CD14-positive monocyte (primary cell): ENCODE data around the gene PDAP1. TPM values are rescaled to one million over a fixed set of nuclear protein-coding genes. Genes with fewer than 3 reads are reported as not detected.
A peak's percentile ranks its signal among the peaks of the same experiment; 100 is the strongest.

Experiments
- DNase-seq, 3 donors: peaks; one replicate each; pipeline ENCODE4 v3.0.0-alpha.2; 2011 to 2022
- H2AFZ ChIP-seq: 2 replicates; pipeline ENCODE4 v1.6.0; 2012; ENCODE audit warnings: mild to moderate bottlenecking, low read depth, low read length, inconsistent platforms; ENCODE audit not compliant: insufficient read depth, poor library complexity, severe bottlenecking
- H3K27ac ChIP-seq, 2 donors: 1 replicate in 1 of 2; 2 replicates in 1 of 2; pipeline ENCODE4 v1.5.1; 2012 to 2013; ENCODE audit warnings: low read length in 2 of 2, control low read depth in 1 of 2, inconsistent platforms in 1 of 2, low read depth in 1 of 2, mild to moderate bottlenecking in 1 of 2
- H3K27me3 ChIP-seq, 2 donors: one replicate each; pipeline versions ENCODE4 v1.6.0 to v1.6.1; 2011 to 2013; ENCODE audit warnings: low read length in 2 of 2; ENCODE audit not compliant: control insufficient read depth in 2 of 2, insufficient read depth in 2 of 2
- H3K36me3 ChIP-seq, 2 donors: replicated peaks in 1 of 2; 1 replicate in 1 of 2; 2 replicates in 1 of 2; pipeline versions ENCODE4 v1.5.1 to v1.6.1; 2012 to 2013; ENCODE audit warnings: low read length in 2 of 2, control low read depth in 1 of 2, inconsistent platforms in 1 of 2, mild to moderate bottlenecking in 1 of 2; ENCODE audit not compliant: insufficient read depth in 2 of 2, control insufficient read depth in 1 of 2
- H3K4me1 ChIP-seq, 2 donors: 1 replicate in 1 of 2; 2 replicates in 1 of 2; pipeline versions ENCODE4 v1.5.1 to v1.6.1; 2012 to 2013; ENCODE audit warnings: low read length in 2 of 2, control low read depth in 1 of 2, inconsistent platforms in 1 of 2, mild to moderate bottlenecking in 1 of 2, moderate library complexity in 1 of 2; ENCODE audit not compliant: insufficient read depth in 2 of 2, control insufficient read depth in 1 of 2
- H3K4me2 ChIP-seq: replicated peaks from 2 replicates; pipeline ENCODE3; 2012; ENCODE audit warnings: low read length, moderate library complexity, mild to moderate bottlenecking; ENCODE audit not compliant: poor library complexity, severe bottlenecking; ENCODE audit errors: extremely low read depth
- H3K4me3 ChIP-seq, 3 experiments: fragments of 200-600 bp in 1 of 3; sonication (generic) in 1 of 3; replicated peaks in 1 of 3; 1 replicate in 2 of 3; 2 replicates in 1 of 3; pipeline ENCODE4 v1.5.1; 2011 to 2013; ENCODE audit warnings: low read length in 3 of 3, mild to moderate bottlenecking in 3 of 3, control low read depth in 2 of 3, low read depth in 2 of 3, inconsistent platforms in 1 of 3, moderate library complexity in 1 of 3
- H3K79me2 ChIP-seq: 2 replicates; pipeline ENCODE4 v1.6.0; 2012; ENCODE audit warnings: mild to moderate bottlenecking, control low read depth, inconsistent platforms, low read length, moderate library complexity; ENCODE audit not compliant: insufficient read depth
- H3K9ac ChIP-seq: 2 replicates; pipeline ENCODE4 v1.6.0; 2017; ENCODE audit warnings: low read length, mild to moderate bottlenecking; ENCODE audit not compliant: insufficient read depth, poor library complexity, severe bottlenecking
- H3K9me3 ChIP-seq, 2 donors: replicated peaks in 1 of 2; 1 replicate in 1 of 2; 2 replicates in 1 of 2; pipeline versions ENCODE4 v1.5.1 to v1.6.1; 2012 to 2013; ENCODE audit warnings: low read length in 2 of 2, control low read depth in 1 of 2; ENCODE audit not compliant: control insufficient read depth in 1 of 2, insufficient read depth in 1 of 2
- H4K20me1 ChIP-seq: 2 replicates; pipeline ENCODE4 v1.6.0; 2012; ENCODE audit warnings: mild to moderate bottlenecking, low read length, control low read depth, moderate library complexity; ENCODE audit not compliant: insufficient read depth
- H3K27ac Mint-ChIP-seq, 7 donors: one replicate each; pipeline ENCODE4 v1.8.0; 2020; ENCODE audit warnings: mild to moderate bottlenecking in 7 of 7, mixed read lengths in 7 of 7, moderate library complexity in 6 of 7, inconsistent platforms in 2 of 7
- H3K27me3 Mint-ChIP-seq, 3 donors: one replicate each; pipeline ENCODE4 v1.8.0; 2021 to 2022; ENCODE audit warnings: low read depth in 3 of 3, mild to moderate bottlenecking in 3 of 3, mixed read lengths in 3 of 3, moderate library complexity in 3 of 3, inconsistent platforms in 1 of 3
- H3K36me3 Mint-ChIP-seq, 2 donors: one replicate each; pipeline ENCODE4 v1.8.0; 2020; ENCODE audit warnings: mixed read lengths in 2 of 2, inconsistent platforms in 1 of 2, mild to moderate bottlenecking in 1 of 2
- H3K4me1 Mint-ChIP-seq: one replicate; pipeline ENCODE4 v1.8.0; 2020; ENCODE audit warnings: mild to moderate bottlenecking, mixed read lengths
- H3K4me3 Mint-ChIP-seq, 2 donors: one replicate each; pipeline ENCODE4 v1.8.0; 2020; ENCODE audit warnings: mild to moderate bottlenecking in 2 of 2, mixed read lengths in 2 of 2, moderate library complexity in 1 of 2
- H3K9me3 Mint-ChIP-seq, 7 donors: one replicate each; pipeline ENCODE4 v1.8.0; 2020 to 2022; ENCODE audit warnings: mixed read lengths in 7 of 7, mild to moderate bottlenecking in 6 of 7, moderate library complexity in 6 of 7, inconsistent platforms in 2 of 7
- WGBS: methylation state at CpG from one replicate; pipeline ENCODE4 v1.1.5; 2013; ENCODE audit warnings: missing lambda C conversion rate; ENCODE audit not compliant: insufficient coverage; 5-methylcytosine and 5-hydroxymethylcytosine counted together
- intact Hi-C, 2 donors: fragments of 100-400 bp; cut with micrococcal nuclease; formaldehyde crosslinking; loops; one replicate each; pipeline versions ENCODE4 v1.15.0 to v1.15.1; 2023
- polyA plus RNA-seq, 3 donors: library from polyadenylated mRNA; depleted of rRNA in 1 of 3; unstranded in 2 of 3; stranded (reverse) in 1 of 3; fragments of 300-500 nt in 2 of 3; fragments of >200 nt in 1 of 3; fragmentation: Illumina TruSeq in 2 of 3; gene quantifications; 1 replicate in 2 of 3; 2 replicates in 1 of 3; pipeline ENCODE4 v1.2.3, GENCODE V29; 2012 to 2021
- TF ChIP-seq, protein P1 (sequence below): fragments of 200-600 bp; IDR thresholded peaks from one replicate; pipeline ENCODE4 v1.8.0; 2022; ENCODE audit warnings: antibody characterized with exemption, mild to moderate bottlenecking

The PDAP1 gene
- polyA plus RNA-seq, 3 donors: 9.8 to 43.3 (median 16.2) TPM

DNA sequence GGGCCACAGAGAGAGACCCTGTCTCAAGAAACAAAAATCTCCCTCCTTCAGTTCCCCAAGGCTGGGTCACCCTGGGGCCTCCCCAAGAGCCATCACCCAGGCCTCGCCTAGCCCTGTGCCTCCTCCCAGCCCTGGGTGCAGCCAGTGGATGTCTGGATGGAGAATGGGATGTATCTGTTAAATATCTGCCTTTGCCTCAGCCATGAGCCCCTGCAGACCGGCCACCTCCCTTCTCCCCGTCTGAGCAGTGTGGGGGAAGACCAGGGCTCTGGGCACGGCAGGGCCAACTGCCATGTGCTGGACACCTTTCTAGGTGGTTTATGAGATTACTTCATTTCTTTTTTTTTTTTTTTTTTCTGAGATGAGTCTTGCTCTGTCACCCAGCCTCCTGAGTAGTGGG lies 23.9 kb downstream of the PDAP1 start:
- no peak overlapping the region for H3K4me3 ChIP-seq
- H3K79me2 ChIP-seq: peaks cover 97% of the 10 kb centered on the region
- H3K9me3 Mint-ChIP-seq: no peaks in the 10 kb centered on the region
- peaks cover 35 to 83% of the 10 kb centered on the region in 2 donors for H3K36me3 Mint-ChIP-seq
- TF ChIP-seq, protein P1, sequence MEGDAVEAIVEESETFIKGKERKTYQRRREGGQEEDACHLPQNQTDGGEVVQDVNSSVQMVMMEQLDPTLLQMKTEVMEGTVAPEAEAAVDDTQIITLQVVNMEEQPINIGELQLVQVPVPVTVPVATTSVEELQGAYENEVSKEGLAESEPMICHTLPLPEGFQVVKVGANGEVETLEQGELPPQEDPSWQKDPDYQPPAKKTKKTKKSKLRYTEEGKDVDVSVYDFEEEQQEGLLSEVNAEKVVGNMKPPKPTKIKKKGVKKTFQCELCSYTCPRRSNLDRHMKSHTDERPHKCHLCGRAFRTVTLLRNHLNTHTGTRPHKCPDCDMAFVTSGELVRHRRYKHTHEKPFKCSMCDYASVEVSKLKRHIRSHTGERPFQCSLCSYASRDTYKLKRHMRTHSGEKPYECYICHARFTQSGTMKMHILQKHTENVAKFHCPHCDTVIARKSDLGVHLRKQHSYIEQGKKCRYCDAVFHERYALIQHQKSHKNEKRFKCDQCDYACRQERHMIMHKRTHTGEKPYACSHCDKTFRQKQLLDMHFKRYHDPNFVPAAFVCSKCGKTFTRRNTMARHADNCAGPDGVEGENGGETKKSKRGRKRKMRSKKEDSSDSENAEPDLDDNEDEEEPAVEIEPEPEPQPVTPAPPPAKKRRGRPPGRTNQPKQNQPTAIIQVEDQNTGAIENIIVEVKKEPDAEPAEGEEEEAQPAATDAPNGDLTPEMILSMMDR: no peak
- intact Hi-C loops: no loop called here
- peak overlapping the region; percentile 59 to 74 for H3K27ac ChIP-seq
- H3K4me1 ChIP-seq: peaks cover 52 to 73% of the 10 kb centered on the region in 2 donors
- peak overlapping the region; percentile 71 to 92 (median 84) for H3K27ac Mint-ChIP-seq
- peaks cover 68 to 78% of the 10 kb centered on the region in 2 donors for H3K36me3 ChIP-seq
- DNase-seq: no peak
- H3K9ac ChIP-seq: peak overlapping the region; percentile 43
- H2AFZ ChIP-seq: no peak overlapping the region
- H3K27me3 Mint-ChIP-seq: peaks cover 0 to 3% (median 0%) of the 10 kb centered on the region in 3 donors
- no peaks in the 10 kb centered on the region for H3K27me3 ChIP-seq
- H3K4me3 Mint-ChIP-seq: no peak overlapping the region
- peaks cover 54% of the 10 kb centered on the region for H3K4me1 Mint-ChIP-seq
- no peak overlapping the region for H3K4me2 ChIP-seq
- WGBS: no CpG with 5 or more reads among the region's 4 CpGs
- no peaks in the 10 kb centered on the region for H3K9me3 ChIP-seq
- H4K20me1 ChIP-seq: peaks cover 98% of the 10 kb centered on the region

DNA sequence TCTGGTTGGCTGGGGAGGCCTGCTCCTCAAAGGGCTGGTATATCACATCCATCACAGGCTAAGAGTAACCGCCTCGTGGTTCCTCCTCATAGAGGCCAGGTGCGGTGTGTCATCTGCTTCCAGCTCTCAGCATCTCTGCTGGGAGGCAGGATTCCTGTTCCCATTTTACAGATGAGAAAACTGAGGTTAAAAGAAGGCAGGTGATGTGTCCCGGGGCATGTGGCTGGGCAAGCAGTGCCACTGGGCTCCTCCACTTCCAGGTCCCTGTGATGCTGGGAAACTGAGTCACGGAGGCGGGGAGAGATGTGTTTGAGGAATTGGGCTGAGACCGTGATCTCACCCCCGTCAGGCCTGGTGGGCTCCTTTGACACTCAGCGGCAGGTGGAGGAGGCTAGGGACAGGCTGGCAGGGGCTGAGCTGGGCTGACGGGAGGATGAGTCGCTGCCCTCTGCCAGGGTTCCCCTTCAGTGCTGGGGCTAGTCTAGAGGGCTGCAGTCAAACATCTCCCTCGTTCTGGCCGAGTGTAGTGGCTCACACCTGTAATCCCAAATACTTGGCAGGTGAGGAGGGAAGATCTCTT lies 24.5 kb downstream of the PDAP1 start:
- H3K79me2 ChIP-seq: peaks cover 94% of the 10 kb centered on the region
- H3K4me3 Mint-ChIP-seq: no peak overlapping the region
- TF ChIP-seq, protein P1: no peak

More for the DNA sequence above, 24.5 kb downstream of the PDAP1 start:
- intact Hi-C loops: no loop called here
- Histone ChIP-seq H3K4me1 (peaks cover 59 to 80% of the 10 kb centered on the region in 2 donors), H3K27ac (peak overlapping the region; percentile 59 to 74), H3K9me3 (no peaks in the 10 kb centered on the region), H4K20me1 (peaks cover 94% of the 10 kb centered on the region), H3K27me3 (no peaks in the 10 kb centered on the region), H2AFZ (no peak overlapping the region), H3K4me3 (no peak overlapping the region), H3K4me2 (no peak overlapping the region), H3K9ac (peak overlapping the region; percentile 43), H3K36me3 (peaks cover 62 to 72% of the 10 kb centered on the region in 2 donors)
- peaks cover 60% of the 10 kb centered on the region for H3K4me1 Mint-ChIP-seq
- peak in 1 of 3 donors; percentile 30 for DNase-seq
- peaks cover 35 to 79% of the 10 kb centered on the region in 2 donors for H3K36me3 Mint-ChIP-seq
- peaks cover 0 to 2% (median 0%) of the 10 kb centered on the region in 3 donors for H3K27me3 Mint-ChIP-seq
- peaks cover 0 to 1% (median 0%) of the 10 kb centered on the region in 7 donors for H3K9me3 Mint-ChIP-seq
- peak overlapping the region; percentile 71 to 92 (median 86) for H3K27ac Mint-ChIP-seq
- WGBS: 90% methylated on average over 8 of the region's 13 CpGs
